Measurements from ENCODE around the gene PLA2G12A. TPM values are rescaled to one million over a fixed set of nuclear protein-coding genes. Genes with fewer than 3 reads are reported as not detected.

The PLA2G12A gene
- total RNA-seq, 1 experiment from 2014 or later, result 47.3 TPM

DNA sequence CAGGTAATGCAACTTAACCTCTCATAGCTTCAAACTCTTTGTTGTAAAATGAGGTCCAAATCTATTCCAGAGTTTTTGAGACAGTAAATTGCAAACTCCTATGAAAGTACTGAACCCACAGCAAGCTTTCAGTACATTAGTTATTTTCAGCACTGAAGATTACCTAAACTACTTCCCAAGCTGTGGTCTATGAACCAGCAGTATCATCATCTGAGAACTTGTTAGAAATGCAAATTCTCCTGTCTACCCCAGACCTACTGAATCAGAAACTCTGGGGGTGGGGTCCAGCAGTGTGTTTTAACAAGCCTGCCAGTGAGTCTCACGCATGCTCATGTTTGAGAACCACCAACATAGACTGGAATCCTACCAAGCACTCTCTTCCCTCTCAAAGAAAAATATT, 20.9 kb downstream of the PLA2G12A start:
- H3K4ac ChIP-seq (ENCODE audit: low read depth, low read length), result no peak overlapping the region
- no peak overlapping the region for H4K91ac ChIP-seq (ENCODE audit: insufficient read length, low read depth, low read length)
- DNase-seq, result no peak
- H3K23ac ChIP-seq (ENCODE audit: insufficient read length, low read depth, low read length), result no peak overlapping the region
- no peak overlapping the region for H2AK5ac ChIP-seq (ENCODE audit: insufficient read length, low read length)
- no peaks in the 10 kb centered on the region for H3K79me1 ChIP-seq (ENCODE audit: insufficient read depth, low read depth, low read length, poor library complexity, severe bottlenecking)
- H3K18ac ChIP-seq (ENCODE audit: insufficient read length, low read depth, low read length), result no peak overlapping the region
- H2BK12ac ChIP-seq (ENCODE audit: insufficient read length, low read depth, low read length), result no peak overlapping the region
- H4K20me1 ChIP-seq (ENCODE audit: control insufficient read depth, insufficient read depth, insufficient read length), result no peaks in the 10 kb centered on the region
- no peaks in the 10 kb centered on the region for H3K79me2 ChIP-seq (ENCODE audit: insufficient read depth, low read length)
- no peak overlapping the region for H4K5ac ChIP-seq (ENCODE audit: insufficient read length, low read depth, low read length)
- no peak overlapping the region for H3K4me3 Mint-ChIP-seq
- no CpG with 5 or more reads among the region's 1 CpG for WGBS (ENCODE audit: extremely low coverage, insufficient read length, low lambda C conversion rate)
- no peak overlapping the region for H3K27ac ChIP-seq (ENCODE audit: insufficient read length, low read depth, low read length)
- no peak overlapping the region for H3K9ac ChIP-seq (ENCODE audit: extremely low read depth, insufficient read length, low read length)
- no peaks in the 10 kb centered on the region for H3K9me3 ChIP-seq (ENCODE audit: control insufficient read depth, low read depth, low read length)
- peaks cover under 1 to 4% of the 10 kb centered on the region in 2 experiments for H3K4me1 Mint-ChIP-seq
- H3K9me3 Mint-ChIP-seq, result no peaks in the 10 kb centered on the region
- no peak overlapping the region for H3K56ac ChIP-seq (ENCODE audit: insufficient read length, low read depth, low read length)
- H3T11ph ChIP-seq (ENCODE audit: low read length), result no peak overlapping the region
- no peak overlapping the region for H3K14ac ChIP-seq (ENCODE audit: insufficient read depth, low read length)
- no peak overlapping the region for H2BK5ac ChIP-seq (ENCODE audit: insufficient read length, low read length)
- H2BK120ac ChIP-seq (ENCODE audit: low read depth, low read length, poor library complexity, severe bottlenecking), result no peak overlapping the region
- TF ChIP-seq, protein P1, sequence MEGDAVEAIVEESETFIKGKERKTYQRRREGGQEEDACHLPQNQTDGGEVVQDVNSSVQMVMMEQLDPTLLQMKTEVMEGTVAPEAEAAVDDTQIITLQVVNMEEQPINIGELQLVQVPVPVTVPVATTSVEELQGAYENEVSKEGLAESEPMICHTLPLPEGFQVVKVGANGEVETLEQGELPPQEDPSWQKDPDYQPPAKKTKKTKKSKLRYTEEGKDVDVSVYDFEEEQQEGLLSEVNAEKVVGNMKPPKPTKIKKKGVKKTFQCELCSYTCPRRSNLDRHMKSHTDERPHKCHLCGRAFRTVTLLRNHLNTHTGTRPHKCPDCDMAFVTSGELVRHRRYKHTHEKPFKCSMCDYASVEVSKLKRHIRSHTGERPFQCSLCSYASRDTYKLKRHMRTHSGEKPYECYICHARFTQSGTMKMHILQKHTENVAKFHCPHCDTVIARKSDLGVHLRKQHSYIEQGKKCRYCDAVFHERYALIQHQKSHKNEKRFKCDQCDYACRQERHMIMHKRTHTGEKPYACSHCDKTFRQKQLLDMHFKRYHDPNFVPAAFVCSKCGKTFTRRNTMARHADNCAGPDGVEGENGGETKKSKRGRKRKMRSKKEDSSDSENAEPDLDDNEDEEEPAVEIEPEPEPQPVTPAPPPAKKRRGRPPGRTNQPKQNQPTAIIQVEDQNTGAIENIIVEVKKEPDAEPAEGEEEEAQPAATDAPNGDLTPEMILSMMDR (conservative IDR thresholded peaks at IDR 0.05), result no peak
- H3K27me3 ChIP-seq (ENCODE audit: insufficient read depth, low read length), result no peaks in the 10 kb centered on the region
- peaks cover 0 to 19% (median 2%) of the 10 kb centered on the region in 3 experiments; a peak in 5 of 7 replicates for H3K36me3 Mint-ChIP-seq (ENCODE audit: insufficient read depth in 1 of 3, low read depth in 3 of 3)
- H3K23me2 ChIP-seq (ENCODE audit: insufficient read length, low read depth, low read length, poor library complexity, severe bottlenecking), result no peaks in the 10 kb centered on the region
- H3K4me2 ChIP-seq (ENCODE audit: insufficient read depth, insufficient read length, low read length), result no peak overlapping the region
- no peak overlapping the region for H2AFZ ChIP-seq (ENCODE audit: low read length)
- no peak overlapping the region for H2BK15ac ChIP-seq (ENCODE audit: low read depth, low read length)
- H2BK20ac ChIP-seq (ENCODE audit: low read depth, low read length, poor library complexity, severe bottlenecking), result no peak overlapping the region
- H3K27ac Mint-ChIP-seq, result no peak overlapping the region
- H3K27me3 Mint-ChIP-seq (ENCODE audit: low read depth), result no peaks in the 10 kb centered on the region; the same call in 1 of the 2 replicates
- H4K8ac ChIP-seq (replicated peaks; ENCODE audit: insufficient read length, low read depth, low read length), result no peak overlapping the region
- no peaks in the 10 kb centered on the region for H3K4me1 ChIP-seq (ENCODE audit: insufficient read depth, low read length)

Data from H9 (cell line).